ENCODE measurements around the gene ZNF689. TPM values are rescaled to one million over a fixed set of nuclear protein-coding genes. Genes with fewer than 3 reads are reported as not detected.

ZNF689 gene
- total RNA-seq, 2 donors from 2014 or later: 13.4 to 17.8 TPM

DNA sequence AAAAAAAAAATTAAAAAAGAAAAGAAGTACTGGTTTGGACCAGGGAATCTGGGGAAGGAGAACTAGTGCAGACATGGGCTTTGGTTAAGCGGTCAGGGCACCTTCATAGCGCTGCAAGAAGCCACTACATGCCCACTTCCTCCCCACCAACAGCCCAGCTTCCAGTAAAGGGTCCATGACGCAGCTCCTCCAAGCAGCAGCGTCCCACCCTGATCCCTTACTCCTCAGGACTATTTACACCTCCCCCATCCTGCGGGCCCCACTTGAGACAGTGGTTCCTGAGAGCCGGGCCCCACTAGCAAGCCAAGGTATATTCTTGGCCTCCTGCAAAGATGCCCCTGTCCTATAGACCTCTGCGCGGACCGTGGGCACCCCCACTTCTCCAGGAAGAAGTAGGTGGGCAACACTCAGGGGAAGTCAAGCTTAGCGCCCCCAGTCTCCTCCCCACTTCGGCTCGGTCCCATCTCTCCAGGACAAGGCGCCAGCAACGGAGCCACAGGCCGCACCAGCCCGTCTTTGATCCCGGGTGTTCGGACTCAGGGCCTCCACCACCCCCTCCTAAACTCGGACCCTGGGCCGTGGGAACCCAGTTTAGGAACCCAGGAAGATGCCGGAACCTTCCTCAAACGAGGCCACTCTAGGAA lies 39.7 kb upstream of the ZNF689 start:
- TF ChIP-seq, protein P1, sequence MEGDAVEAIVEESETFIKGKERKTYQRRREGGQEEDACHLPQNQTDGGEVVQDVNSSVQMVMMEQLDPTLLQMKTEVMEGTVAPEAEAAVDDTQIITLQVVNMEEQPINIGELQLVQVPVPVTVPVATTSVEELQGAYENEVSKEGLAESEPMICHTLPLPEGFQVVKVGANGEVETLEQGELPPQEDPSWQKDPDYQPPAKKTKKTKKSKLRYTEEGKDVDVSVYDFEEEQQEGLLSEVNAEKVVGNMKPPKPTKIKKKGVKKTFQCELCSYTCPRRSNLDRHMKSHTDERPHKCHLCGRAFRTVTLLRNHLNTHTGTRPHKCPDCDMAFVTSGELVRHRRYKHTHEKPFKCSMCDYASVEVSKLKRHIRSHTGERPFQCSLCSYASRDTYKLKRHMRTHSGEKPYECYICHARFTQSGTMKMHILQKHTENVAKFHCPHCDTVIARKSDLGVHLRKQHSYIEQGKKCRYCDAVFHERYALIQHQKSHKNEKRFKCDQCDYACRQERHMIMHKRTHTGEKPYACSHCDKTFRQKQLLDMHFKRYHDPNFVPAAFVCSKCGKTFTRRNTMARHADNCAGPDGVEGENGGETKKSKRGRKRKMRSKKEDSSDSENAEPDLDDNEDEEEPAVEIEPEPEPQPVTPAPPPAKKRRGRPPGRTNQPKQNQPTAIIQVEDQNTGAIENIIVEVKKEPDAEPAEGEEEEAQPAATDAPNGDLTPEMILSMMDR (IDR thresholded peaks at IDR 0.05): no peak
- TF ChIP-seq POLR2A (IDR thresholded peaks at IDR 0.05) (no peak), POLR2AphosphoS5 (IDR thresholded peaks at IDR 0.05) (no peak)
- DNase-seq (ENCODE audit: low spot score): no peak
- intact Hi-C loops (cut with DNase I): loop anchor here (5.0 to 10.0 kb wide), 3 partner anchors 78 to 845 kb away; partner anchors contain the start of genes ALDOA, MAZ and ZNF688
- Histone ChIP-seq H3K36me3 (peaks cover 0 to 11% of the 10 kb centered on the region in 2 donors), H3K27ac (peak overlapping the region; percentile 91 to 95), H3K27me3 (replicated peaks; ENCODE audit: insufficient read depth) (no peaks in the 10 kb centered on the region), H3K4me3 (peak overlapping the region; percentile 59 to 75), H3K4me1 (replicated peaks) (peaks cover 12% of the 10 kb centered on the region), H3K9me3 (no peaks in the 10 kb centered on the region)
- 26% methylated on average over 22 of the region's 22 CpGs for WGBS

DNA sequence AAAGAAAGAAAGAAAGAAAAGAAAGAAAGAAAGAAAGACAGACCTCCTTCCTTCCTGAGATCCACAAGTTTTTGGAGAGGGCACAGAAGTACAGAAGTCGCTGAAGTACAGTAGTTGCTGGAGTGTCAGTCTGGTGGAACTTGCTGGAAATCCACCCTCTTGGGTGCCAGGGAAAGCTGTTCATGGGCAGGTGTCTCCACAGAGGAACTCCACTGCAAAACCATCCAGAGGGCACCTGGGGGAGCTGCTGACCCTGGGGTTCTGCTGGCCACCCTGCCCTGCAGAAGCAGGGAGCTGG lies 37.0 kb upstream of the ZNF689 start:
- Histone ChIP-seq H3K4me3 (no peak overlapping the region), H3K4me1 (replicated peaks) (peaks cover 9% of the 10 kb centered on the region), H3K36me3 (no peaks in the 10 kb centered on the region), H3K9me3 (no peaks in the 10 kb centered on the region), H3K27ac (no peak overlapping the region), H3K27me3 (replicated peaks; ENCODE audit: insufficient read depth) (no peaks in the 10 kb centered on the region)
- DNase-seq (ENCODE audit: low spot score): no peak
- intact Hi-C loops (cut with DNase I): no loop called here
- TF ChIP-seq, protein P1 (IDR thresholded peaks at IDR 0.05): no peak
- TF ChIP-seq POLR2A (IDR thresholded peaks at IDR 0.05) (no peak), POLR2AphosphoS5 (IDR thresholded peaks at IDR 0.05) (no peak)
- 88% methylated on average over 1 of the region's 1 CpG for whole genome bisulfite sequencing

DNA sequence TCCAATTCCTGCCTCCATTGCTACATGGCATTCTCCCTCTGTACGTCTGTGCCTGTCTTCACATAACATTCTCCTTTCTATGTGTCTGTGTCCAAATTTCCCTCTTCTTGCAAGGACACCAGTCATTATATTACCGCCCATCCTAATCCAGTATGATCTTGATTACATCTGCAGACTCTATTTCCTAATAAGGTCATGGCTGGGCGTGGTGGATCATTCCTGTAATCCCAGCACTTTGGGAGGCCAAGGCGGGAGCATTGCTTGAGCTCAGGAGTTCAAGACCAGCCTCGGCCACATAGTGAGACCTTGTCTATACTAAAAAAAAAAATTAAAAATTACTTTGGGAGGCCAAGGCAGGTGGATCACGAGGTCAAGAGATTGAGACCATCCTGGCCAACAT lies 35.5 kb upstream of the ZNF689 start:
- Histone ChIP-seq H3K4me3 (no peak overlapping the region), H3K36me3 (no peaks in the 10 kb centered on the region), H3K4me1 (replicated peaks) (peaks cover 4% of the 10 kb centered on the region), H3K27ac (no peak overlapping the region), H3K9me3 (no peaks in the 10 kb centered on the region), H3K27me3 (replicated peaks; ENCODE audit: insufficient read depth) (no peaks in the 10 kb centered on the region)
- TF ChIP-seq POLR2AphosphoS5 (IDR thresholded peaks at IDR 0.05) (no peak), POLR2A (IDR thresholded peaks at IDR 0.05) (no peak)
- TF ChIP-seq, protein P1 (IDR thresholded peaks at IDR 0.05): no peak
- 64% methylated on average over 6 of the region's 6 CpGs for WGBS
- no peak for DNase-seq (ENCODE audit: low spot score)
- intact Hi-C loops (cut with DNase I): no loop called here

DNA sequence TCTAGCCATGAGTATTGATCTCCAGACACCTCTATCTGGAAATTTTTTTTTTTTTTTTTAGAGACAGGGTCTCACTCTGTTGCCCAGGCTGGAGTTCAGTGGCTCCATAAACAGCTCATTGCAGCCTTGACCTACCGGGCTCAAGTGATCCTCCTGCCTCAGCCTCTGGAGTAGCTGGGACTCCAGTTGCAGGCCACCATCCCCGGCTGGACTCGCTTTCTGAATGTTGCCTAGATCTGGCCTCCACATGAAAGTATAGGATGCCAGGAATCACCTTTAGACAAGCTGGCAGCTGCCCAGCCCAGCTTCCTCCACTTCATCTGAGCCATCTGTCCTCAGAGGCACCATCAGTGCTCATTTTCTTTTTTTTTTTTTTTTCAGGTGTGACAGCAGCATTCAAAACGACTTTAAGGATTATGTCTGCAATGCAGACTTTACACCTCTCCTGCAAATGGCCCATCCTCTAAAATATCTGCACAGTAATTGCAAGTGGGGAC lies 34.2 kb upstream of the ZNF689 start:
- TF ChIP-seq, protein P1 (IDR thresholded peaks at IDR 0.05): no peak
- no peak for TF ChIP-seq POLR2AphosphoS5 (IDR thresholded peaks at IDR 0.05)
- no peak for TF ChIP-seq POLR2A (IDR thresholded peaks at IDR 0.05)
- WGBS: 69% methylated on average over 4 of the region's 4 CpGs
- no peak overlapping the region for H3K27ac ChIP-seq
- no peaks in the 10 kb centered on the region for H3K36me3 ChIP-seq
- no peaks in the 10 kb centered on the region for H3K9me3 ChIP-seq
- no peaks in the 10 kb centered on the region for H3K4me1 ChIP-seq (replicated peaks)
- intact Hi-C loops (cut with DNase I): no loop called here
- DNase-seq (ENCODE audit: low spot score): no peak
- H3K27me3 ChIP-seq (replicated peaks; ENCODE audit: insufficient read depth): no peaks in the 10 kb centered on the region
- no peak overlapping the region for H3K4me3 ChIP-seq

DNA sequence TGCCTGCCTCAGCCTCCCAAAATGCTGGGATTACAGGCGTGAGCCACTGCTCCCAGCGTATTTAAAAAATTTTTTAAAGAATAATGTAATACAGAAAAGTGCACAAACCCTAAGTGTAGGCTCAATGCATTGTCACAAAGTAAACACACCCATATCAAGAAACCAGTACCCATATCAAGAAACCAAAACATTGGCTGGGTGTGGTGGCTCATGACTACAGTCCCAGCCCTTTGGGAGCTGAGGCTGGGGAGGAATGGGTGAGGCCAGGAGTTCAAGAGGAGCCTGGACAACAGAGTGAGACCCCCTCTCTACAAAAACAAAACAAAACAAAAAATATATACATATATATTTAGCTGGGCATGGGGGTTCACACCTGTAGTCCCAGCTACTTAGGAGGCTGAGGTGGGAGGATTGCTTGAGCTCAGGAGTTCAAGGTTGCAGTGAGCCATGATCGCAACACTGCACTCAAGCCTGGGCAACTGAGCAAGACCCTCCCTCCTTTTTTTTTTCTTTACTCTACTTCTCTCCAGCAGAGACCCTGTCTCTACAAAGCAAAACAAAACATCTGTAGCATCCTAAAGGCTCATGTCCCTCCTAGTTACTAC lies 31.3 kb upstream of the ZNF689 start:
- intact Hi-C loops (cut with DNase I): no loop called here
- DNase-seq (ENCODE audit: low spot score): no peak
- no peaks in the 10 kb centered on the region for H3K4me1 ChIP-seq (replicated peaks)
- no peaks in the 10 kb centered on the region for H3K9me3 ChIP-seq
- H3K27ac ChIP-seq: no peak overlapping the region
- WGBS: 90% methylated on average over 3 of the region's 3 CpGs
- H3K27me3 ChIP-seq (replicated peaks; ENCODE audit: insufficient read depth): no peaks in the 10 kb centered on the region
- H3K36me3 ChIP-seq: no peaks in the 10 kb centered on the region
- H3K4me3 ChIP-seq: no peak overlapping the region
- TF ChIP-seq POLR2A (IDR thresholded peaks at IDR 0.05) (no peak), POLR2AphosphoS5 (IDR thresholded peaks at IDR 0.05) (no peak)
- TF ChIP-seq, protein P1 (IDR thresholded peaks at IDR 0.05): no peak
